GOT3 (cell line): ENCODE data around the gene THADA.
"Not testable (repeated sequence)": the region's sequence is repeated elsewhere in the genome, so short reads cannot be mapped to it uniquely, and the experiment has no call there.

Experiments used
- DNase-seq: peaks from one replicate; lab custom pipeline; 2025; ENCODE audit warnings: mixed read lengths; lab: John Stamatoyannopoulos, UW

THADA gene

DNA sequence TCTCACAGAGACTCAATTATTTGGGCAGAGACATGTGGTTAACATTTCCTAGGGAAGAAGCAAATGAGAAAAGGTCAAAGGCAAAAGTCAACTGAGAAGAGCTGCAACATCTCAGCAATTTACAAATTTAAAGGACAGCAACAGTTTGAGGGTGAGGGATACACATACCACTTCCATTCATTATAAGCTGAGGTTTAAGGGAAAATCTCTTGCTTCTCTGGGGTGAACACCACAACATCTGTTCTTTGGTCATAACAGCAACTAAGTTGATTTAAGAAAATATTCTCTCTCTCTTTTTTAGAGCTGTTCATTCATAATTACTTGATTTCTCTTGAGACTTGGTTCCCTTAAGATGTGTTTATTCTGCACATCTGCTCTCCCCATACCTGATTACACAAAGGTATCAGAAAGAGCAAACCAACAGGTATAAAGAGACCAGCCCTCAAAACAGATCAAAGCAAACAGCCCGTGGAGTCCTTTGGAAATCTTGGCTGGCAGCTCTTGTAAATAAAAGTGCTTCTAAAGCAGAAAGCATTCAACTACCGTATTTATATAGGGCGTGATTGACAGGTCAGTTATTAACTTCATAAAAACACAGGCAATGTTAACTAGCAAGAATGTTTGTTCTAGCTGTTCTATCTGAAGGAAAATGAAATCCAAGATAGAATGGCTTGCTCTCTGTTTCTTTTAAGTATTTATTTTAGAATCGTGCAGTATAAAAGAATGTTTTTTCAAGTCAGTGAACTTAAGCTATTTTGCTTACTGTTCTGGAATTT is 132.8 kb downstream of the THADA start:
- no peak for DNase-seq

DNA sequence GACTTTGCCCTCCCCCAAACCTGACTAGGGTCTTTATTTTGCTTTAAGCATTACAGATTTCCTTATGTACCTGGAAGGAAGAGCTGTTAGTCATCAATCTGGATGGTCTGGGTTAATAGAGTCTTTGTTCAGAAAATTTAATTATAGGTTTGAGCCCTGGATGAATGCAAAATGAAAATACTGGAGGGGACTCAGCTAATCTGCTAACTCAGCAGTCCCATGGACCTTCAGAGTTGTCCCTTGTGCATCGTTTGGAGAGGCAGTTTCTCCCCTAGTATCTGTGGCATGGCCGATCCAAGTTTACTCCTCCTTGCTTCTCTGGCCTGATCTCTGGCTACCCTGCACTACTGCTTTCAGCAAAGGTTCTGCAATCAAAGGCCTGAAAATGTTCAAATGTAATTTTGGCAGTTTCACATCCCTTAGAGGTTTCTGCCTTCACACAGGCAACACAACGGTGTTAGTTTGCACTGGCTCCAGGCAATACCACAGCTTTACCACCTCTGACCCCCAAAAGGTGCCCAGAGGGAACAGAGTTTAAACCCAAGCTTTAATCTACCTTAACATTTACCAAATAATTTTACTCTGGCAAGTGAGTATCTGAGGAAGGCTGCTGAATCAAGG is 134.3 kb downstream of the THADA start:
- DNase-seq, result no peak

DNA sequence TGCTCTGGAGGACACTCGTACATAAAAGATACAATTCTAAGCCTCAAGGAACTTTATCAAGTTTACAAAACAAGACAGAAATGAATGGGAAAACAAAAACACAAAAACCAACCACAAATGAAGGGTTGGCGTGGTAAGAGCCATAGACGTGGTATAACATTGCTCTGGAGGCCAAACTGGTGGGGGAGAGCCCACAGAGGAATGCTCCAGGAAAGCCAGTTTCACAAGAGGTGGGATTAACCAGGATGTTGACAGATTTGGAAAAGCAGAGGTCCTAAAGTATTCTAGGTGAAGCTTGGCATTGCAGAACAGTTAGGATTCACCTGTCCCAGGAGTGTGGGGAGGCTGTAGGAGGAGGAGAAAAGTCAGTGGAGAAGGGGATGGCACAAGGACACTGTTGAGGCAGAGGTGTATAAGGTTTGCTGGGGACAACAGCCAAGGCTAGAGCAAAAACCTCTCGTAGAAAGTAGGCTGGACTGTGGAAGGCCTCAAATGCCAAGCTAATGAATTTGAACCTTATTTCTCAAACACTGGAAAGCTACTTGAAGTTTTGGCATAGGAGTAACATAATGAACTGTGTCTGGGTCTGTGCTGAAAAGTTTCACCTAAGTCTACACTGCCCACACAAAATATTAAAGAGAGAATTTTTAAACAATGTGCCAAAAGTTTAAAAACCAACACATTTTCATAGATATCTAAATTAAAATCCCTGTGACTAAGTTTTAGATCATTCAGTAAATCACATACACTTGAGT is 135.1 kb downstream of the THADA start:
- no peak for DNase-seq

DNA sequence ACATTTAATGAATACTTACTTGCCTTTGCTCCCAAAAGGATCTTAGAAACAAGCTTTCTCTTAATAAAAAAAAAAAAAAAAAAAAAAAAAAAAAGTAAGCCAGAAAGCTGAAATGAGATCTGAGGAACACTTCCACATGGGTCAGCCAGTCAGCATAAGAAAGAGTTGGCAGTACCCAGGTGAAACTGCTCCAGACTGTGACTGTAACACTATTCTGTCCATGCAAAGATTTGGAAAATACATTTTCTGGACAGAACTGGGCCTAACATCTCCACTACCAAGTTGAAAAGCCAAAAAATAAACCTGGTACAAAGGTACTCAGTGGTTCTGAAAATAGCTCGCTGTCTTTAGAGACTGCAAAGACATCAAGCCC is 135.7 kb downstream of the THADA start:
- no peak for DNase-seq

DNA sequence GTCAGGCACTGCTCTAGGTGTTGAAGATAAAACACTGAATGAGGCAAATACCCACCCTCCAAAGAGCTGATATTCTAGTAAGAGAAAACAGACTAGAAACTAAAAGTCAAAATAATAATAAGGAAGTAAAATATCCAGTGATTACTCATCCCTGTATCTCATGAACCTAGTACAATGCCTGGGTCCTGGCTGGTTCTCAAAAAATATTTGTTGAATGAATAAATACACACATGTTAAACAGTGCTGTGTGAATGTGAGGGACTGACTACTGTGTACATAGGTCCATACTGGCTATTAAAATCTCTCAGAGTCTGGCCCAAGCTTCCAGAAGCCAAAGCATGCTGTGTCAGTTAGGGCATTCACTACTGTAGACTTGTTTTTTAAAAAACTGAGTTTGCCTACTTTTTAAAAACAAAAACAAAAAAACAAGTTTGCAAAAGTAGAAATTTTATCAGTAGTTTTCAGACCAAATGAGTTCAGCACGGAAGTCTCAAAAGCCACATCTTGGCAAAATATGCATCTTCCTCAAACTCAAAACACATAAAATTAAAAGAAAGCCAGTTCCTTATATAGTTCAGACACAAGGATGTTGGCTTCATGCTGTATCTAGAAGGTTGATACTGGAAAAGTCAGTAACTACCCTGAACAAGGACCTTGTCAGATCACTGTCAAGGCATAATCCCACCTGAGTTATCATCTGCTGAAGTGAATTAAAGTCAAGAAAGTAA is 136.2 kb downstream of the THADA start:
- no peak for DNase-seq

DNA sequence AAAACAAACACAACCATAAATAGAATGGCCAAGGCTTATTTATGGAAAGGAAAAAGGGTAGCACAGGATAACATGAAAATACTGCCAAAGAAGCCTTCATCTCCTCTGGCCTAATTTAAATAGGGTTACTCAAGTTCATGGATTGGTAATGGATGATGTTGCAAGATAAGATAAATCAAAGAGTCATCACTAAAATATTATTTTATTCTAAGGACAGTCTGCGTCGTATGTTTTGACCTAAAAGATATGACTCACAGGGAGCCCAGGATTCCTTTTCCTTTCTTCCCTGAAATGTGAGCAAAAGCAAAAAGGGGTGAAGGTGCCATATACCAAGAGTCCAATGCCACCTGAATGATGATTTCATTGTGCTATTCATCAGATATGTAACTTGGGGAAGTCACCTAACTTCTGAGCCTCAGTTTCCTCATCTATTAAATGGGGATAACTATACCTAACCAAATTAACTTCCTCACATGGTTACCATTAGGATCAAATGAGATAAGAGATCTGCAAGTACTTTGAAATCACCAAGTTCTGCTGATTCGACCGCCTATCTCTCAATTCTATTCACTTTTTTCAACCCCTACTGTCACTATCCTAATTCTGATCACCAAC is 137.7 kb downstream of the THADA start:
- DNase-seq, result no peak

DNA sequence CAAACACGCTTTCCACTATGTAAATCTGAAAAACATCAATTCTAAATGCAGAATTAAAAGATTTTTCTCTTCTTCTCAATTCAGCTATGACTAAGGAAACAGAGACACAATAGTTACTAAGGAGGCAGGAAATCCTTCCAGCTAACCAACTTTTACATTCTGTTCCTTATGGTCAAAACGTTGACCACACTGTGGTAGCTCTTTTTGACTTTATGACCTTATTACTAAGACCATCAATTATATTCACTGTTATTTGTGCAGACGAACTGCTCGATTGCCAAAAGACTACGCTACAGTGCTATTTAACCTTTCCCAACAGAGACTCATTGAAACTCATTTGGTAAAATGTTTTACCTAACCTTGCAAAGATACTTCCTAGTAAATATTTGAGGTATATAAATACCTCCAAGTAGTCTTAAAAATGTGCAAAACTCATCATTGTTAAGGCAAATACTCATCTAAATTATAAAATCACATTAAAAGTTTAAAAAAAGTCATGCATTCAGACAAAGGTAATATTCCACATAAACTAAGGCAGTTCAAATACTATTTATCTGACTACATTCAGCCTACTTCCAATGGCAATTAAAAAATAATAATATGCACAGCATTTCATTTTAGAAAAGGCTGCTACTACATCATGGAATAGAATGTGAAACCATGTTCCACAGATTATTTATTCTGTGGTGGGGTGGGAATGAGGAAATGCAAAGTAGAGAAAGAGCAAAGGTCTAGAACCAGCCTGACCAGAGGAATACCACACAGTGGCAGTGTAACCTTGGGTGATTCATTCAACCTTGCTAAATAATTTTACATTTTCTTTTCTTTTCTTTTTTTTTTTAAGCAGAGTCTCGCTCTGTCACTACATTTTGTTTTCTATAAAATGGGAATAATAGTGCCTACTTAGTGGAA is 139.9 kb downstream of the THADA start:
- DNase-seq, result no peak

DNA sequence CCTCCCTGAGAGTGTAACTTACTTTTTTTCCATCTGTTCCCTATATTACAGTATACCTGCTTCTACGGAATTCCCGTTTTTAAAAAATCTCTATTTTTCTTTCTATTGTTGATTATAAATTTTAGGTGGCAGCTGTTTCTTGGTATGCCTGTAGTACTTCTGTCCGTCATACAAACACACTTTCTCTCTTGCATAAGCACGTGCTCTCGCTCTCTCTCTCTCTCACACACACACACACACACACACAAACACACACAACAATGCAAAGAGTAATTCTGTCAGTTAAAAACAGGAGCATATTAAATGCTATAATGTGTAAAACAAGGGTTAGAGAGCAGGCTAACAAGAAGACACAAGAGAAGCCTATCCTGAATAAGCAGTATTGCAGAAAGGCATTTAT is 140.5 kb downstream of the THADA start:
- DNase-seq, result no peak

DNA sequence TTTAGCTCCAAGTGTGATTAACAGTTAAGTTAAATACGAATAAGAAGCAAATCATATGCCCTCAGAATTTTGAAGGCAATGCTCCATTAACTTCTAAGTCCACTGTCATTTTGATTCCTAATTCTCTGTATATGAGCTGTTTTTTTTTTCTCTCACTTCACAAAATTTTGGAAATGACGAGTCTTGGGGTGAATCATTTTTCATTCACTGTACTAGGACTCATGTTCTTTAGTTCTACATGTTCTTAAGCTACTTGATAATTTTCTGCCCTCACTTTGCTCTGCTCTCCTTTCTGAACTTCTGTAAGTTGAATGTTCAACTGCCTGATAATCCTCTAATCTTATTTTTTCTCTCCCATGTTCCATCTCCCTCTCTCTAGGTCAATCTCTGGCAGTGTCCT is 141.0 kb downstream of the THADA start:
- no peak for DNase-seq

DNA sequence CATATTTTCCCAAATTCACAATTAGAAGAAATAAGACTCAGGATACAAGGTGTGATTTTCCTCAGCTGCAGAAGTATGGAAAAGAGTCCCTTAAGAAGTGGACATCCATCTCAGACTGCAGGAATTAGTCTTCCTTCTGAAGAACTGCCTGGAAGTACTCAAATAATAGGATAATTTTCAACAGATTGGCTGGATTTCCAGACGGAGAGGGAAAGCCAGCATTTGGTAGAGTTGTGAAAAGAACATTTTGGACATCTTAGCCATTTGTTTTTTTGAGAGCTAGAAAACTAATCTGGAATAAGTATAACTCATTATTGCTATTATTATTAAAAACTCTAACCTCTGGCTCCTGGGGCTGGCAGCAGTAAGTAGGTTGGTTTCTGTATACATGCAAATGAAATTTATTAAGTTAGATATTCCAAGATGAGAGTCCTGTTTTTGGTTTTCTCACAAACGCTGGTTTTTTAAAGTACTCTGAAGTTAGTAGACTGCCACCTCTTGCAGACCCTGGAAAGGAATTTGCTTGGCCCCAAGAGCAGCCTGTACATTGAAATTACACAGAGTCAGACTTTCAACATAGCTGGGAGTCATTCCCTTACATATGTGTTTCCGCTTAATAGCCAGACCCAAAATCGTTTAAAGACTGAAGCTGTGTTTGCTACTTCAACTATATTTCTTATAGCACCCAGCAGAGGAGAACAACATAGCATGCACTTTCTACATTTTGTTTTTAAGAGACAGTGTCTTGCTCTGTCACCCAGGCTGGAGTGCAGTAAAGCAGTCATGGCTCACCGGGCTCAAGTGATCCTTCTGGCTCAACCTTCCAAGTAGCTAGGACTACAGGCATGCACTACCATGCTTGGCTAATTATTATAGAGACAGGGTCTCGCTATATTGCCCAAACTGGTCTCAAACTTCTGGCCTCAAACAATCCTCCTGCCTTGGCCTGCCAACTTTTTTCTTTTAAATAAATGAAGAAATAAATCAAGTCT is 142.4 kb downstream of the THADA start:
- no peak for DNase-seq

DNA sequence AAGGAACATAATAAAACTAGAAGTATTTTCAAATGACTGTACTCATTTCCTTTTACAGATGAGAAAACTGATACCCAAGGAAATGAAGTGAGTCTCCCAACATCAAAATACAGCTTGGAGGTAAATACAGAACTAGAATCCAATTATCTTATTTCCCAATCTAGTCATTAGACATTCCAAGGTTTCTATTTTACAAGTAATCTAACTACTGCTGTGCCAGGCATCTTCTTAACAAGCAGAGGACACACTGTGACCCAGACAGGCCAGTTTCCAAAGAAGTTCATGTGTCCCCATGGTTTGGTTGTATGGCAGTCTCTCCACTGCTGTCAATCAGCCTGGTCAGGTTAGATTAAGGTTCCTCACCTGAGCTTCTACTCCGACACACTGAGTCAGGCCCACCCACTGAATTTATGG is 143.5 kb downstream of the THADA start:
- DNase-seq, result no peak

DNA sequence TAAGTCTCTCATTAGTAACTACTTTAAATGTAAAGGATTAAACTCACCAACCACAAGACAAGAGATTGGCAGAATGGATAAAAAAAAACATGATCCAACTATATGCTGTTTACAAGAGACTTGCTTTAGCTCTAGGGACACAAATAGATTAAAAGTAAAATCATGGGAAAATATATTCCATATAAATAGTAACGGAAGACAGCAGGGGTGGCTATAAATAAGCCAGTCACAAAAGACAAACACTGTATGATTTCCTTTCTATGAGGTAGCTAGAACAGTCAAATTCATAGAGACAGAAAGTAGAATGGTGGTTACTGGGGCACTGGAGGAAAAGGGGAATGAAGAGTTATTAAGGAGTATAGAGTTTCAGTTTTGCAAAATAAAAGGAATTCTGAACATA is 145.2 kb downstream of the THADA start:
- DNase-seq, result no peak

DNA sequence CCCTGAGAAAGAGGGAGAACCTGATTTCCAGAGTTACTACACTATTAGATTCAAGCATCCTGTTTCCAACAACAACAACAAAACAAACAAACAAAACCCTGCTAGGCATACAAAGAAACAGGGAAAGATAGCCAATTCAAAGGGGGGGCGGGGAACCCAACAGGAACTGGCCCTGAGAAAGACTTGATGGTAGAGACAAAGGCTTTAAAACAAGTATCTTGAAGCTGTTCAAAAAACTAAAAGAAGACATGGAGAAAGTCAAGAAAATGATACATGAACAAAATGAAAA is 147.1 kb downstream of the THADA start:
- DNase-seq, result no peak

DNA sequence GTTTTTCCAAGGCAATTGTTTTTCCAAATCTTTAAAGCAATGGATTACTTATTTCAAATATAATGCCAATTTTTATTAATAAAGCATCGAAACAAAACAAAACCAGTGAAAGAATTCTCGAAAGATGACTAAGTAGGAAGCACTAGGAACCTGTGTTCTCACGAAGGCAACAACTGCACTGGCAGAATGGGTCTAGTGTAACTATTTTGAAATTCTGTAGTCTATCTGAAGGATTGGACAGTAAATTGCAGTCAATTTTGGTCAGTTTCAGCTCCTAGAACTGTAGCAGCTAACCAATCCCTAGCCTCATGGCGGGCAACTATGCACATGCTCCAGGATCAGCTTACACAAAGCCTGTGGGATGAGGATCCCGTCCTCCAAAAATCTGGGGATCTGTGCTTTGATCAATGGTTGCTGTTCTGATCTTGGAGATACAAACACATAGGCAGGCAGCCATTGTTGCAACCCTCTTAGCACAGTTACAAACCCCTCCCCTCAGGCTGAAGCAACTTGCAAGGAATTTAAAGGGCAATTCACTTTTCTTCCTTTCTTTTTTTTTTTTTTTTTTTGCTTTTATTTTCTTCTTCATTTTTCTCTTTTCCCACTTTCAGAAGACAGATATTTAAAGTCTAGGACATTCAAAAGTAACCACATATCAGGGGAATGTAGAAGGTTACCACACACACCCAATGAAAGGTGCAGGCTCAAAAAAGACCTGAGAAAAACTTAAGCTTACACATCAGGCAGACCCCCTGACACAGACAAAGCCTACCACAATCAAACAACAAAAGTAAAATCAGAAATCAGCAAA is 147.6 kb downstream of the THADA start:
- DNase-seq, result no peak

DNA sequence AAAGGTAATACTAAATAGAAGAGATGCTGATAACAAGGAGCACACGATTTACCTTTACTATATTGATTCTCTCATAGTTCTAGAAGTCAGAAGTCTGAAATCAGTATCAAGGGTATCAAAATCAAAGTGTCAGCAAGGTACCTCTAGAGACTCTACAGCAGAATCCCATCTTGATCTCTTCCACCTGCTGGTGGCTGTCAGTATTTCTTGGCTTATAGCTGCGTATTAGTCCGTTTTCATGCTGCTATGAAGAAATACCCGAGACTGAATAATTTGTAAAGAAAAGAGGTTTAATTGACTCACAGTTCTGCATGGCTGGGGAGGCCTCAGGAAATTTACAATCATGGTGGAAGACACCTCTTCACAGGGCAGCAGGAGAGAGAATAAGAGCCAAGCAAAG is 149.1 kb downstream of the THADA start:
- not testable (repeated sequence) for DNase-seq

DNA sequence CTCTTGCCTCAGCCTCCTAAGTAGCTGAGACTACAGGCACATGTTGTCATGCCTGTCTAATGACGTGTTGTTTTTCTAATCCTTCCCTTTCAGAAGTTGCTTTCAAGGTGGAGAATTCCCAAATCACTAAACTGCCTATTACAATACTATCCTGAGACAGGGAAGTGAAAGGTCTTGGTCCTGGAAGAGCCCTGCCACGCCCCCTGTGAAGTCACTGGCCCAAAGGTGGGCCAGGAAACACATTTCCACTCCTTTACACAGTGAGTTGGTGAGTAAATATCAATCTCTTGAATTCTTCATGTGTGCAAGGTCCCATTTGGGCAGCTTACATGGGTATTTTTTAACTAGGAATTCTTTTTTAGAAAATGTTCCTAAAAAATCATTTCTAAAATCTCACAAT is 150.1 kb downstream of the THADA start:
- DNase-seq, result no peak

DNA sequence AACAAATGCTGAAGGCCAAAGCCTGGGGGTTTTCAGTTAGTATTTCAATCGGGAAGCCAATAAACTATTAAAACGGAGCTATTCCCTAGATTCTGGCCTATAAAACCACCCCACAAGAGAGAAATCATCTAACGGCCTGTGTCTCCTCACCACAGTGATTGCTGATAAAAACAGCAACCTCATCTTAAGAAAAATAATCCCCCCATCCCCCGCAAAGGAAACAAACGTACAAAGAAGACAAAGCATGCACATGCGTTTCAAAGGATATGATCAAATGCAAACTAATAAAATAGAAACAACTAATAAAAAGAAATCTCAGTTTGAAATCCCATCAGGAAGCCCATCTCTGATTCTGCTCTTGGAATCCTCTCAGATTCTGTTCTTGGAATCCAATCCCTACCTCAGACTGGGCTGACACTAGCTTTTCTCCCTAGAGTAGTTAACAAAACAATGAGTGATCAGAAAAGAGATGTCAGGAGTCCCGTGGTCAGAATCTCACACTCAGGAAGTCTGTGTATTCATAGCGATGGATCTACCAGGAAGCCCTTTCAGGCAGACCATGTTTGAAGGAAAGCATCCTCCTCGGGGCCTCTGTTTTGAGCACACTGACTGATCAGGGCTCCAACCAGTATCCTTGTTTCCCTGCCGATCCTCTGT is 150.7 kb downstream of the THADA start:
- no peak for DNase-seq

DNA sequence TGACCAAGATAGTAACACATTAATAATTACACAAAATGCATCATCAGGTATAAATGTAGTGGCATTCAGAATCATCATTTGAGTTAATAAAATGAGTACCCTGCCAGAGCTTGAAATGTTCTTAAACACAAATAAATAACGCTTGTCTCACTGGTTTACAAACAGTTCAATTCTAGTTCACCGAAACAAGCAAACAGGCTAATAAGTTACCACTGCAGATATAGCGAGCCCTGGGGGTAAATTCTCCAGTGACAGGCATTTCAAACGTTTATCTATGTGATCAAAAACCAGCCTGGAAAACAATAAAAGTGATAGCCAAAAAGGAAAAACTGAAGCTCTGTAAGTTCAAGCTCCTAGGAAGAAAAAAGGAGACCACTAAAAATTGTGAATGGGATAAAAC is 152.6 kb downstream of the THADA start:
- no peak for DNase-seq

DNA sequence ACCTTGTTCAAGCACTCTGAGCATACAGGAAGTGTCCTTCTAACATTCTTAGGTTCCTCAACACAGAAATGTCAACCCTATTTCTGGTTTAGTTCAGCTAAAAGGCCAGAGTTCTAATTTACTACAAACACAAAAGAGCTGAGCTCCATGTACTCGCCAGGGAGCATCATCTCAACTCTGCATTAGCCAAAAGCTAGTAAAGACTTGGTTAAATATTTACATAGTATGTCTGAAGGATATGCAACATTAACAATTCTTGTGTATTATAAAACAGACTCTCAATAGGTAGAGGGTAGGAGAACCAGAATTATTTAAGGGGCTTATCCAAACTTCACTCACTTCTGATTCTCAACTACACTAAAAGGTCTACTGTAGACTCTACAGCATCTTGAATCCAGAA is 154.6 kb downstream of the THADA start:
- DNase-seq, result no peak
